Measurements from ENCODE around the gene ATG5. TPM values are rescaled to one million over a fixed set of nuclear protein-coding genes. Genes with fewer than 3 reads are reported as not detected.

Gene ATG5
- total RNA-seq, 1 donor from 2014 or later: 40.8 TPM

GRCh38 chr6:106167096-106167814, 158.3 kb downstream of the ATG5 start:
- H3K27me3 Mint-ChIP-seq: peaks cover 4% of the 10 kb centered on the region
- no peak for DNase-seq (ENCODE audit: low spot score, unreplicated experiment)
- H3K36me3 Mint-ChIP-seq (ENCODE audit: insufficient read depth): no peaks in the 10 kb centered on the region
- TF ChIP-seq CTCF (IDR thresholded peaks at IDR 0.05; ENCODE audit: unreplicated experiment): no peak
- H3K27ac Mint-ChIP-seq: no peak overlapping the region
- no peaks in the 10 kb centered on the region for H3K4me1 Mint-ChIP-seq (ENCODE audit: low read depth)
- no peaks in the 10 kb centered on the region for H3K9me3 Mint-ChIP-seq (ENCODE audit: low read depth)
- no peak overlapping the region for H3K4me3 Mint-ChIP-seq (ENCODE audit: low read depth)

GRCh38 chr6:106165885-106166485, 159.6 kb downstream of the ATG5 start:
- Mint-ChIP-seq H3K27me3 (peaks cover 4% of the 10 kb centered on the region), H3K4me3 (ENCODE audit: low read depth) (no peak overlapping the region), H3K9me3 (ENCODE audit: low read depth) (no peaks in the 10 kb centered on the region), H3K27ac (no peak overlapping the region), H3K4me1 (ENCODE audit: low read depth) (no peaks in the 10 kb centered on the region), H3K36me3 (ENCODE audit: insufficient read depth) (no peaks in the 10 kb centered on the region)
- TF ChIP-seq CTCF (IDR thresholded peaks at IDR 0.05; ENCODE audit: unreplicated experiment): no peak
- DNase-seq (ENCODE audit: low spot score, unreplicated experiment): no peak

GRCh38 chr6:106163966-106164877, 161.3 kb downstream of the ATG5 start:
- no peak for DNase-seq (ENCODE audit: low spot score, unreplicated experiment)
- H3K4me1 Mint-ChIP-seq (ENCODE audit: low read depth): no peaks in the 10 kb centered on the region
- no peak overlapping the region for H3K27ac Mint-ChIP-seq
- H3K9me3 Mint-ChIP-seq (ENCODE audit: low read depth): no peaks in the 10 kb centered on the region
- H3K4me3 Mint-ChIP-seq (ENCODE audit: low read depth): no peak overlapping the region
- TF ChIP-seq CTCF (IDR thresholded peaks at IDR 0.05; ENCODE audit: unreplicated experiment): no peak
- H3K27me3 Mint-ChIP-seq: peaks cover 10% of the 10 kb centered on the region
- no peaks in the 10 kb centered on the region for H3K36me3 Mint-ChIP-seq (ENCODE audit: insufficient read depth)

GRCh38 chr6:106163446-106163965, 162.1 kb downstream of the ATG5 start:
- TF ChIP-seq CTCF (IDR thresholded peaks at IDR 0.05; ENCODE audit: unreplicated experiment): no peak
- Mint-ChIP-seq H3K4me3 (ENCODE audit: low read depth) (no peak overlapping the region), H3K27ac (no peak overlapping the region), H3K9me3 (ENCODE audit: low read depth) (no peaks in the 10 kb centered on the region), H3K36me3 (ENCODE audit: insufficient read depth) (no peaks in the 10 kb centered on the region), H3K27me3 (peaks cover 14% of the 10 kb centered on the region), H3K4me1 (ENCODE audit: low read depth) (no peaks in the 10 kb centered on the region)
- DNase-seq (ENCODE audit: low spot score, unreplicated experiment): no peak

GRCh38 chr6:106162921-106163320, 162.6 kb downstream of the ATG5 start:
- Mint-ChIP-seq H3K9me3 (ENCODE audit: low read depth) (no peaks in the 10 kb centered on the region), H3K27me3 (peaks cover 14% of the 10 kb centered on the region), H3K36me3 (ENCODE audit: insufficient read depth) (no peaks in the 10 kb centered on the region), H3K4me1 (ENCODE audit: low read depth) (no peaks in the 10 kb centered on the region), H3K27ac (no peak overlapping the region), H3K4me3 (ENCODE audit: low read depth) (no peak overlapping the region)
- no peak for TF ChIP-seq CTCF (IDR thresholded peaks at IDR 0.05; ENCODE audit: unreplicated experiment)
- DNase-seq (ENCODE audit: low spot score, unreplicated experiment): no peak
